ENCODE data around the gene EEFSEC.

Gene EEFSEC

DNA sequence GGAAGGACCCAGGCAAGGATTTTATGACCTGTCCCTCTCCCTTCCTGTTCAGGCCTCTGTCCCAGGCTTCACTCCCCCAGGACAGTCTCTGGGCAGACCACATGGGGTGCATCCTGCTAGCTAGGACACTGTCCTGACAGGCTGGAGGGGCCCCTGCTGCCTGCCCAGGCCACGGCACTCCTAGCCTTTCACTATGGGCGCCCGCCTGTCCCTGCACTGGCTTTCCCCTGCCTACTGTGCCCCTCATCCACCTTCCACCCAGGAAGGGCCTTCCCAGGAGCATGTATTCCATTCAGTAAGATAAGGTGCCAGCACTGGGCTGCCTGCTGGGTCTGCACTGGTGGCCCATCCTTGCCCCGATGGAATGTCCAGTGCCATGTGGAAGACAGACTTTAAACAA lies 168.1 kb downstream of the EEFSEC start:
- H3K27ac ChIP-seq (ENCODE audit: low read depth, low read length): no peak overlapping the region
- no peak overlapping the region for H3K9ac ChIP-seq (ENCODE audit: low read depth, low read length)
- no peaks in the 10 kb centered on the region for H3K9me3 ChIP-seq (ENCODE audit: control insufficient read depth, insufficient read depth, low read length)
- H3K4me1 ChIP-seq (ENCODE audit: control insufficient read depth, insufficient read depth, low read length): no peaks in the 10 kb centered on the region
- no peaks in the 10 kb centered on the region for H3K27me3 ChIP-seq (ENCODE audit: control insufficient read depth, insufficient read depth, low read length)
- H3K4me3 ChIP-seq (ENCODE audit: low read depth, low read length): no peak overlapping the region
- no peaks in the 10 kb centered on the region for H3K36me3 ChIP-seq (ENCODE audit: control insufficient read depth, insufficient read depth, low read length)

DNA sequence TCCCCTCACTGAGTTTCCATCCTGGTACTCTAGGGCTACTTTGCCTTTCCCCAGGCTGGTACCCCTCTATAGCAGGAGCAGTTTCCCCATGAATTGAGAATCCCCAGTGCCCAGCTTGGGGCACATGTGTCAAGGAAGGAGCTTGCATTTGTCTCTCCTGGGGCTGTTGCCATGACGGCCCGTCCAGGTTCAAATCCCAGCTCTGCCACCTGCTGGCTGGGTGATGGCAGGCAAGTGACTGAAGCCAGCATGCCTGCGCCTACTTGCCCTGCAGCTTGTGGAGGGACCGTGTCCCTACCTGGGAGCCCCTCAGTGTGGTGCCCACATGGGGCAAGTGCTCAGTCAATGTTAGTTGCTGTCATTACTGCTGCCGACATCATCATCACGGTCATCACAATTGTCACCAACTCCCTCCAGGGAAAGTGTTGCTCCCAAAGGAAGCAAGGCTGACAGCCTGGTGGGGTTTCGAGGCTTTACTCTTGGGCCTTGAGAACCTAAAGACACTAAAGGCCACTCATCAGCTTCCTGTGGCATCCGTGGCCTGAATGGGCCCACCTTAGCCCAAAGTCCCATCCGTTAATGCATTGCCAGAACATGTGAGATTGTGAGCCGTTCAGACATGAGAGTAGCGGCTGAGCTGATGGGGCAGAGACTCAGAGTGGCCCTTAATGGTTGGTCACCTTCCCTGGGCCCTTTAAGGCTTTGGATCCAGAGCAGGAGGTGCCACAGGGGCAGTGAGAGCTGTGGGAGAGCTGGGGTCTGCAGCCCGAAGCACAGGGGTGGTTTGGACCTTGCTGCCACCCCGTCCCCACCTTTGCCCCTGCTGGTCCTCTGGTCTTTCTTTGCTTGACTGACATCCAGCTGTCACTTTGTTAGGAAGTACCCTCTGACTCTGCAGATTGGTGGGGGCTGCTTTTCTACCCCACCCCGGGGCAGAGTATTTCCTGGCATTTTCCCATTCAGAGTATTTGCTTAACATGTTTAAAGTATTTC lies 169.0 kb downstream of the EEFSEC start:
- Histone ChIP-seq H3K27me3 (ENCODE audit: control insufficient read depth, insufficient read depth, low read length) (no peaks in the 10 kb centered on the region), H3K4me1 (ENCODE audit: control insufficient read depth, insufficient read depth, low read length) (no peaks in the 10 kb centered on the region), H3K36me3 (ENCODE audit: control insufficient read depth, insufficient read depth, low read length) (no peaks in the 10 kb centered on the region), H3K9me3 (ENCODE audit: control insufficient read depth, insufficient read depth, low read length) (no peaks in the 10 kb centered on the region), H3K9ac (ENCODE audit: low read depth, low read length) (no peak overlapping the region), H3K27ac (ENCODE audit: low read depth, low read length) (no peak overlapping the region), H3K4me3 (ENCODE audit: low read depth, low read length) (no peak overlapping the region)

DNA sequence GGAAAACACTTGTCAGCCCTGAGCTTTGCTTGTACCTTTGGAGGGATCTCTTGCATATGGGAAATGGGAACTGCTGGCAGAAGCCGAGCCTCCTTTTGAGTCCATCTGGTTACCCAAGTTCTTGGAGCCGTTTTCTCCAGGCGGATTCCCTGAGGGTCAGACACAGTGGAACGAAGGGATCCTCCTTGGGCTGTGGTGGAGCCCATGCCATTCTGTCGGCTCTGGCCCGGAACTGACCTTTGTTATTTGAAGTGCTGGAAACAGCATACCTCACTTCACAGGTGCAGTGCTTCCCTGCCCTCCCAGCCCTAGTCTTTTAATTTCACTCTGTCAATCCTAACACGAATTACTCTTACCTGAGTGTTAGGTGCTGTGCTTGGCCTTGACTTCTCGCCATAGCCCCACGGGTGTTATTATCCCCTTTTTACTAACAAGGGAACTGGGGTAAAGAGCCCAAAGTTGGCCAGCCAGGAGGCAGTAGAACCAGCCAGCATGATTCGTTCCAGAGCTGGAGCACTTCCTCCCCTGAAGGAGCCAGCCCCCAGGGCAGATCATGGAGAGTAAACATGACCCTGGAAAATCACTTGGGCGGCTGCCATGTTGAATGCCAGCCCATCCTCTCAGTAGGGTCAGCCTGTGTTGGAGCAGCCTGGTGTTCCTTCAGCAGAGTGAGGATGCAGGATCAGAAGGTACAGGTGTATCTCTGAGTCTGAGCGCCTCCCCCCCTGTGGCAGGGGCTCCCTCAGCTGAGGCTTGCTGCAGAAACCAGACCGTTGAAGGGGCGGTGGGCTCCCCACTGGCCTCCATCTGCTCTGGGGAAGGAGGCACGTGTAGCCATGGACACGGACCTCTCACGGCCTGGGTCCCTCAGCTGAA lies 170.2 kb downstream of the EEFSEC start:
- Histone ChIP-seq H3K27me3 (ENCODE audit: control insufficient read depth, insufficient read depth, low read length) (no peaks in the 10 kb centered on the region), H3K9me3 (ENCODE audit: control insufficient read depth, insufficient read depth, low read length) (no peaks in the 10 kb centered on the region), H3K4me1 (ENCODE audit: control insufficient read depth, insufficient read depth, low read length) (no peaks in the 10 kb centered on the region), H3K9ac (ENCODE audit: low read depth, low read length) (no peak overlapping the region), H3K27ac (ENCODE audit: low read depth, low read length) (no peak overlapping the region), H3K4me3 (ENCODE audit: low read depth, low read length) (no peak overlapping the region), H3K36me3 (ENCODE audit: control insufficient read depth, insufficient read depth, low read length) (no peaks in the 10 kb centered on the region)

DNA sequence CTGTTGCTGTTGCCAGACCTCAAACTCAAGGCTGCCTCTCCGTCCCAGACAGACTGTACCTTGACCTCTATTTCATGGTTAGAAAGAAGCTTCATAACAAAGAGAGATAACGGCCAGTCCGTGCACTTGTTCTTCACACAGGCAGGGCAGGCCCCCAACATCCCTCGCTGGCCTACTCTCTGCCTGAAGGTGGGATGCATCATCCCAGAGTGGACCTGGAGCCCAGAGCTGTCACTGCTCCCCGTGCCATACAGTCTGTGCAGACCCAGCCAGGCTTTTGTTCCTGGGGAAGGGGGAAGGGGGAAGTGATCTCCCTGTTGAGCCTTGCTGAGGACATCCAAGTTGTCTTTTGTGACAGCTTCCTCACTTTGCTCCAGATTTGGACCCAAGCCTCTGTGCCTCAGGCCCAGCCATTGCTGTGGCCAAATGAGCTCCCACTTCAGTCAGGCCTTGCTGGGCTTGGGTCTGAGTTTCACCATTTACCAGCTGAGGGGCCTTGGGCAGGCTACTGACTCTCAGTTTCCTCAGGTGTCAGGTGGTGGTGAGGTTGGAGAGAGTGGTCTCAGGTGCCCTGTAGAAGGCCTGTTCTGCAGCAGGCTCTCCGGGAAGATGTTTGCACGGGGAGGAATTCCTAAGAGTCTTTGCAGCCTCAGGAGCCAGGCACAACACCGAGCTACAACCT lies 171.8 kb downstream of the EEFSEC start:
- no peaks in the 10 kb centered on the region for H3K4me1 ChIP-seq (ENCODE audit: control insufficient read depth, insufficient read depth, low read length)
- no peak overlapping the region for H3K4me3 ChIP-seq (ENCODE audit: low read depth, low read length)
- no peak overlapping the region for H3K27ac ChIP-seq (ENCODE audit: low read depth, low read length)

DNA sequence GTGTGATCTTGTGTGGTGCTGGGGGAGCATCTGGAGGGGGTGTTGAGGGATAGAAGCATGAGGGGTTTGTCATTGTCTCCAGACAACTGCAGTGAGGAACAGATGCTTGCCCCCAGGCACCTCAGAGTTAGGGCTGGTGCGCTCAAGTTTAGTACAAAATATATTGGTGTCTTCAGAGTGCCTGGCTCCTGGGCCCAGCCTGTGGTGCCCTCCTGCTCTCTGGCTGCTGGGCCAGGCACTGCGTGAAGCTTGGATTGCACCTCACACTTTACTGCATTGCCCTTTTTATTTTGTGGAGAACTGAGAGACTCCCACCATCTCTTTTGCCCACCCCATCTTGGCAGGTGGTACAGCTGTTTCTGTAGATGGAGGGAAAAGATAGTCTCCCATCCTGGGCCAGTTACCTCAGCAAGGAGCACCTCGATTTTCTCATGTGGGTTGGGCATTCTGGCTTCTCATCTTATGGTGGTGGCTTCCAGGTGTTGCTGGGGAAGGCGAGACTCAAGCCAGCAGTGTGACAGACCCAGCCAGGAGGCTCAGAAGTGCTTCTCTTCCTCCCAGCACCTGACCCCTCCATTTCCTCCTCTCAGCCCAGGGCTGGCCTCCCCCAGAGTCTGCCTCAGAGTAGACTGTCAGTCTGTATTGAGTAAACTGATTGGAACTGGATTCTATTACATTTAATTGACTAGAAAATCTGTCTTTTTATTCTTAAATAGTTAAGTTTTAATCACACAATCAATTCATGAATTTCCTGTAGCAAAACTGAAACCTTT lies 173.0 kb downstream of the EEFSEC start:
- H3K27me3 ChIP-seq (ENCODE audit: control insufficient read depth, insufficient read depth, low read length): no peaks in the 10 kb centered on the region
- H3K36me3 ChIP-seq (ENCODE audit: control insufficient read depth, insufficient read depth, low read length): no peaks in the 10 kb centered on the region
- no peak overlapping the region for H3K9ac ChIP-seq (ENCODE audit: low read depth, low read length)
- no peaks in the 10 kb centered on the region for H3K4me1 ChIP-seq (ENCODE audit: control insufficient read depth, insufficient read depth, low read length)
- H3K4me3 ChIP-seq (ENCODE audit: low read depth, low read length): no peak overlapping the region
- H3K27ac ChIP-seq (ENCODE audit: low read depth, low read length): no peak overlapping the region
- no peaks in the 10 kb centered on the region for H3K9me3 ChIP-seq (ENCODE audit: control insufficient read depth, insufficient read depth, low read length)

More for the DNA sequence above, 171.8 kb downstream of the EEFSEC start:
- H3K9ac ChIP-seq (ENCODE audit: low read depth, low read length): no peak overlapping the region
- H3K9me3 ChIP-seq (ENCODE audit: control insufficient read depth, insufficient read depth, low read length): no peaks in the 10 kb centered on the region
- no peaks in the 10 kb centered on the region for H3K36me3 ChIP-seq (ENCODE audit: control insufficient read depth, insufficient read depth, low read length)
- H3K27me3 ChIP-seq (ENCODE audit: control insufficient read depth, insufficient read depth, low read length): no peaks in the 10 kb centered on the region

DNA sequence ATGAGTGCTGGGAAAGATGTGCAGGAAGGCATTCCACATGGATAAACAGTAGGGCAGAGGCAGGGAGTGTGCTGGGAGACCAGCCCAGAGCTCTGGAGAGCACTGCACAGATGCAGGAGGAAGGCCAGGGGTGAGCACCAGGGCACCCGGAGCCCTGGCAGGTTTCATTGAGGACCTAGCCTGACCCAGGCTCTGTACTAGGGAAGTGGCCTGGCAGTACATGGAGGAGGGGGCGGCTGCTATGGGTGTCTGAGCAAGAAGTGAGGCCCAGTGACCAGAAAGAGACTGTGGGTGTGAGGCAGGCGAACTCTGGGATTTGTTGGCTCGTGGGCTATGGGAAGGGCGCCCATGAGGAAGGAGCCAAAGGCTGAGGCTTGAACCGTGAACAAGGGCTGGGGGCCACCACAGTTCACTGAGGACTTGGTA lies 174.3 kb downstream of the EEFSEC start:
- no peaks in the 10 kb centered on the region for H3K4me1 ChIP-seq (ENCODE audit: control insufficient read depth, insufficient read depth, low read length)
- no peak overlapping the region for H3K4me3 ChIP-seq (ENCODE audit: low read depth, low read length)
- no peaks in the 10 kb centered on the region for H3K36me3 ChIP-seq (ENCODE audit: control insufficient read depth, insufficient read depth, low read length)
- no peak overlapping the region for H3K27ac ChIP-seq (ENCODE audit: low read depth, low read length)
- H3K9ac ChIP-seq (ENCODE audit: low read depth, low read length): no peak overlapping the region
- H3K27me3 ChIP-seq (ENCODE audit: control insufficient read depth, insufficient read depth, low read length): no peaks in the 10 kb centered on the region
- H3K9me3 ChIP-seq (ENCODE audit: control insufficient read depth, insufficient read depth, low read length): no peaks in the 10 kb centered on the region

DNA sequence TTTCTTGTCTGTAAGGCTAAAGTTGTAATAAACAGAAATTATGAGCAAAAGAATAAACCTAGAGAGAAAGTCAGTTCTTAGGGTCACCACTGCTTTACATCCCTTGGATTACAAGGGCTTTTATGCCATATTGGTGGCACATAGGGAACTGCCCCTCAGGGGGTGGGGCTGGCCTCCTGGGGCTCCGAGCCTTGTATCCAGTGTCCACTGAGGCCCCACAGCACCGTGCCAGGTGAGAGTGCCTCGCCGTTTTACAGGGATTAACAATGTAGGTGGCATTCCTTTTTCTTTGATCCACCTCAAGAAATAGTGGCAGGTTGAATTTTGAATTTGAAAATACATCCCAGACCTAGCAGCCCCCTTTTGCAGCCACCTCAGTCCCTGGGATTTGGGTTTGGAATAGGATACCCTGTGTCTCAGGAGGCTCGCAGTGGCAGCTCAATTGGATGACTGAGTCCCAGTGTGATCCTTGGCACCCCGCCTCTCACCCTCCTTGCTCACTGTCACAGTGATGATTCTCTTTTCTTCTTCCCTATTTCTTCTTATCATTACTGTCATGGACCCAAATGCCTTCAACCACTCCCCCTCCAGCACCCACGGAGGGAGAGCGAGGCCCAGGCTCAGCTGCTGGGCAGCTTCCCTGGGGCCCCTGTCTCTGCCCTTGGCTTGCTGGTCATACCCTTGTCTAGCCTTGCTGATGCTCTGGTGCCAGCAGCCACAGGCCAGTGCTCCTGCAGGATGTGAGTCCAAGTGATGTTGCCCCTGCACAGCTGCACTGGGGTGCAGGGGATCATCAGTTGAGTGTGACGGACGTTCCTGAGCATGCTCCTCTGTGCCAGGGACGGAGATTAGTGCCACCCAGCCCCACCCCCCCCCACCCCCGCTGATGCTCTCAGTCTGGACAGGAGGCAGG lies 175.5 kb downstream of the EEFSEC start:
- Histone ChIP-seq H3K4me3 (ENCODE audit: low read depth, low read length) (no peak overlapping the region), H3K36me3 (ENCODE audit: control insufficient read depth, insufficient read depth, low read length) (no peaks in the 10 kb centered on the region), H3K4me1 (ENCODE audit: control insufficient read depth, insufficient read depth, low read length) (no peaks in the 10 kb centered on the region), H3K9me3 (ENCODE audit: control insufficient read depth, insufficient read depth, low read length) (no peaks in the 10 kb centered on the region), H3K9ac (ENCODE audit: low read depth, low read length) (no peak overlapping the region), H3K27me3 (ENCODE audit: control insufficient read depth, insufficient read depth, low read length) (no peaks in the 10 kb centered on the region), H3K27ac (ENCODE audit: low read depth, low read length) (no peak overlapping the region)

DNA sequence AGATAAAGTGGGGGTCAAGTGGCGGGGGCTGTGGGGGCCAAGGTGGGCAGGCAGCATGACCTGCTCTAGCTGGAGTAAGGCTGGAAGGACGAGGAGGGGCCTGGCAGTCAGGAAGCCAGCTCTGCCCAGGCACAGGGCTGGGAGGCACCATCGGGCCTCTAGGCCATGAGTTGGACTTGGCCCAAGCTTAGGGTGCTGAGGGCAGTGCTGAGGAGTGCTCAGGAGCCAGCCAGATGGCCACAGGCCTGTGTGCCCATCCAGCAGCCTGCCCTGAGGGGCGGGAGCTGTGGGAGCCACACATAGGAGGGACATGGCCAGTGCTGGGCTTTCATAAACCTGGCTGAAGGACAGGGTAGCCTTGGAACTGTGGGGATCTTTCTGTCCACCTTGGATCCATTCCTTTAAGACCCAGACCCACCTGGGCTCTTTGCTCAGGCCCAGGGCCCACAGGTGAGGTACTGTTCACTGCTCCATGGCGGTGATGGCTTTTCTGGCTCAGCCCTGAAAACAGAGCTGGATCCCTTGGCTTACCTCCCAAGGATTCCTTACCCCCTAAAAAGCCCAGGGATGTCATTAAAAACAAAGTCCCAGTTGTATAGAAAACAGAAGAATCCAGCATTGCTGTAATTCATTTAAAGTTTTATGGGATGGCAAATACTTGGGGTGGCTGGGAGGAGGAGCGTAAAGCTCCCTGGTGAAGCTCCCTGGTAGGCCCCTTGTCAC lies 176.4 kb downstream of the EEFSEC start:
- H3K27me3 ChIP-seq (ENCODE audit: control insufficient read depth, insufficient read depth, low read length): no peaks in the 10 kb centered on the region
- no peaks in the 10 kb centered on the region for H3K4me1 ChIP-seq (ENCODE audit: control insufficient read depth, insufficient read depth, low read length)
- no peaks in the 10 kb centered on the region for H3K9me3 ChIP-seq (ENCODE audit: control insufficient read depth, insufficient read depth, low read length)
- H3K9ac ChIP-seq (ENCODE audit: low read depth, low read length): no peak overlapping the region
- no peak overlapping the region for H3K27ac ChIP-seq (ENCODE audit: low read depth, low read length)
- H3K4me3 ChIP-seq (ENCODE audit: low read depth, low read length): no peak overlapping the region
- no peaks in the 10 kb centered on the region for H3K36me3 ChIP-seq (ENCODE audit: control insufficient read depth, insufficient read depth, low read length)

DNA sequence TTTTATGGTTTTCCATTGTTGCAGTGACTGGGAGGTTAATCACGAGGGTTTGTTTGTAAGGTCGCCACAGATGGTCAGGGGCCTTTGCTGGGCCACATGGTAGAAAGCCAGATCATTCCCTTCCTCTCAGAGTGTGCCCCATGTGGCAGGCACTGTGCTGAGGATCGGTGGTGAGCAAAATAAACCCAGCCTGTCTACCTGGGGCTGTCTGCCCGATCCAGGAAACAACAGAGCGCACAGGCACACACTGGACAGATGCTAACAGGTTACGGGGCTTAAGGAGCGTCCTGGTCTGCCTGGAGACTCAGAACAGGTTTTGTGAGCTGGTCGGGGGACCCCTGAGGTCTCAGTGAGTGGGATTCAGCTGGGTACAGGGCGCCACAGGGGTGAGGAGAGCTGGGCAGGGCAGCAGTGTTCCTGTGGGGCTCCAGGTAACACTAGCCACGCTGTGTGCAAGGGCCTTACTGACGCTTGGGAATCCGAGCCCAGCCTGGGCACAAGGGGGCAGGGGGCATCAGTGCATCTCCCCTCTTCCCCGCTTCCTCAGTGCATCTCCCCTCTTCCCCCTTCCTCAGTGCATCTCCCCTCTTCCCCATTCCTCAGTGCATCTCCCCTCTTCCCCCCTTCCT lies 177.0 kb downstream of the EEFSEC start:
- Histone ChIP-seq H3K4me3 (ENCODE audit: low read depth, low read length) (no peak overlapping the region), H3K4me1 (ENCODE audit: control insufficient read depth, insufficient read depth, low read length) (peaks cover 2% of the 10 kb centered on the region; the same call in 1 of the 2 replicates), H3K9me3 (ENCODE audit: control insufficient read depth, insufficient read depth, low read length) (no peaks in the 10 kb centered on the region), H3K27ac (ENCODE audit: low read depth, low read length) (no peak overlapping the region), H3K27me3 (ENCODE audit: control insufficient read depth, insufficient read depth, low read length) (no peaks in the 10 kb centered on the region), H3K36me3 (ENCODE audit: control insufficient read depth, insufficient read depth, low read length) (no peaks in the 10 kb centered on the region), H3K9ac (ENCODE audit: low read depth, low read length) (no peak overlapping the region)

Measured in HUES48 (cell line).